Urinary bladder (tissue), 2 donors: ENCODE results near the gene JAG2. TPM values are rescaled to one million over a fixed set of nuclear protein-coding genes. Genes with fewer than 3 reads are reported as not detected.

ENCODE experiments used
- polyA plus RNA-seq: library from polyadenylated mRNA; stranded (reverse); fragments of 200-250 nt; gene quantifications from one replicate; pipeline ENCODE4 v1.2.3, GENCODE V29; 2013
- small RNA-seq: library from RNA; depleted of rRNA; stranded (forward); fragments of <200 nt; gene quantifications from one replicate; pipeline ENCODE3, GENCODE V24; 2014
- total RNA-seq: library from RNA; depleted of rRNA; stranded (reverse); fragments of >200 nt; gene quantifications from one replicate; pipeline ENCODE4 v1.2.3, GENCODE V29; 2014
- donor health status: healthy.

JAG2 gene
- total and polyA plus RNA-seq, 2 donors: 11.2 to 22.4 TPM

Small RNA genes lying within 50 kb of the gene (small RNA-seq; reads per million reads assigned to genes)
- gene AL512356.2 (not detected), gene MIR6765 (0.09 reads per million)

Other genes with a start within 250 kb of the JAG2 start
- 6.8 TPM for gene PLD4, start 243.9 kb downstream of the JAG2 start, total RNA-seq
- 0.42 TPM for gene PLD4, start 243.9 kb downstream of the JAG2 start, polyA plus RNA-seq
- 14.5 TPM for gene AHNAK2, start 190.4 kb downstream of the JAG2 start, total RNA-seq
- 43.2 TPM for gene AHNAK2, start 190.4 kb downstream of the JAG2 start, polyA plus RNA-seq
- 4.7 TPM for gene CLBA1, start 183.0 kb downstream of the JAG2 start, total RNA-seq
- gene CLBA1, start 183.0 kb downstream of the JAG2 start, polyA plus RNA-seq: 10.1 TPM
- 20.4 TPM for gene CDCA4, start 147.7 kb downstream of the JAG2 start, total RNA-seq
- 9.4 TPM for gene CDCA4, start 147.7 kb downstream of the JAG2 start, polyA plus RNA-seq
- gene GPR132, start 103.3 kb downstream of the JAG2 start, total RNA-seq: 1.7 TPM
- 1.3 TPM for gene GPR132, start 103.3 kb downstream of the JAG2 start, polyA plus RNA-seq
- 7.3 TPM for gene NUDT14, start 12.5 kb upstream of the JAG2 start, total RNA-seq
- gene NUDT14, start 12.5 kb upstream of the JAG2 start, polyA plus RNA-seq: 11.6 TPM
- gene BTBD6, start 79.8 kb upstream of the JAG2 start, total RNA-seq: 28.6 TPM
- gene BTBD6, start 79.8 kb upstream of the JAG2 start, polyA plus RNA-seq: 40.6 TPM
- 30.9 TPM for gene BRF1, start 132.2 kb upstream of the JAG2 start, total RNA-seq
- 19.3 TPM for gene BRF1, start 132.2 kb upstream of the JAG2 start, polyA plus RNA-seq
- gene PACS2, start 146.0 kb upstream of the JAG2 start, total RNA-seq: 43.8 TPM
- 67.9 TPM for gene PACS2, start 146.0 kb upstream of the JAG2 start, polyA plus RNA-seq
- 0.11 TPM for gene TEX22, start 229.8 kb upstream of the JAG2 start, total RNA-seq
- gene TEX22, start 229.8 kb upstream of the JAG2 start, polyA plus RNA-seq: 0.13 TPM